ENCODE measurements around the gene TBC1D22A. TPM values are rescaled to one million over a fixed set of nuclear protein-coding genes. Genes with fewer than 3 reads are reported as not detected.
A peak's percentile ranks its signal among the peaks of the same experiment; 100 is the strongest.

Gene TBC1D22A
- total RNA-seq, 1 donor from 2014 or later, result 34.1 TPM

DNA sequence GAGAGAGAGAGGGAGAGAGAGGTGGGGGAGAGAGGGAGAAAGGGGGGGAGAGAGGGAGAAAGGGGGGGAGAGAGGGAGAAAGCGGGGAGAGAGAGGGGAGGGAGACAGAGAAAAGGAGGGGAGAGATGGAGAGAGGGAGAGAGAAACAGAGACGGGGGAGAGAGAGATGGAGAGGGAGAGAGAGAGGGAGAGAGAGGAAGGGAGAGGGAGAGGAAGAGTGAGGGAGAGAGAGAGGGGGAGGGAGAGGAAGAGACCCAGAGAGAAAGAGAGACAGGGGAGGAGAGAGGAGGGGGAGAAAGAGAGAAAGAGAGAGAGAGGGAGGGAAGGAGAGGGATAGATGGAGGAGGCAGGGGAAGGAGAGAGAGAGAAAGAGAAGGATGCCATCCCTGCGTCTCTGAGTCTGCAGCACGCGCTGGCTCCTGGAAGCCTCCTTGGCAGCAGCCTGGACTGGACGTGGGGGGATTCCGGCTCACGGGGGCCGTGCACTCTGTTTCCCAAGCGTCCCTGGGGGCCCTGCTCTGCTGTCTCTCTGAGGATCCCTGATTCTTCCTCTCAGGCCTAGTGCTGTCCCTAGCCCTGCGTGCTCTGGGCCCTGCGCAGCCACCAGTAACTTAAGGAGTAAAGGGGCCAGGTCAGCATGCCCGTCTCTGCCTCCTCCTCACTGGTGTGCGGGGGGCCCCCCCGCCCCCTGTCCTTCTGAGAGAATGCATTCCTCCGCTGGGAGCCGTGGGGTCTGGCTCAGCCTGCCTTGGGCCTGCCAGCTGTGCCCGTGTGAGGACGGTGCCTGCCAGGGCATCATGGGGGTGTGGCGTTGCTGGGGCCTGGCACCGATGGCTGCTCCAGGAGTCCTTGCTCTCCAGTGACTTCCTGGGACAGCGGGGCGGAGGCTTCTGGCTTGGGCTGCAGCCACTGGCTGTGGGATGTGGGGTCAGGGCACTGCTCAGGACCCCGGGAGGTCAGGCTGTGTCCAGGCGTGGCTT is 429.5 kb downstream of the TBC1D22A start:
- peak; percentile 31 to 48 for ATAC-seq
- no peak for TF ChIP-seq CTCF (IDR thresholded peaks at IDR 0.05)
- H3K36me3 ChIP-seq, result no peaks in the 10 kb centered on the region
- H3K27me3 ChIP-seq (ENCODE audit: low read depth), result no peaks in the 10 kb centered on the region
- H3K4me1 ChIP-seq, result no peaks in the 10 kb centered on the region
- H3K9me3 ChIP-seq, result no peaks in the 10 kb centered on the region
- intact Hi-C loops (cut with DNase I), result no loop called here
- DNase-seq, result peak; percentile 42
- no peak overlapping the region for H3K4me3 ChIP-seq
- no peak overlapping the region for H3K27ac ChIP-seq

DNA sequence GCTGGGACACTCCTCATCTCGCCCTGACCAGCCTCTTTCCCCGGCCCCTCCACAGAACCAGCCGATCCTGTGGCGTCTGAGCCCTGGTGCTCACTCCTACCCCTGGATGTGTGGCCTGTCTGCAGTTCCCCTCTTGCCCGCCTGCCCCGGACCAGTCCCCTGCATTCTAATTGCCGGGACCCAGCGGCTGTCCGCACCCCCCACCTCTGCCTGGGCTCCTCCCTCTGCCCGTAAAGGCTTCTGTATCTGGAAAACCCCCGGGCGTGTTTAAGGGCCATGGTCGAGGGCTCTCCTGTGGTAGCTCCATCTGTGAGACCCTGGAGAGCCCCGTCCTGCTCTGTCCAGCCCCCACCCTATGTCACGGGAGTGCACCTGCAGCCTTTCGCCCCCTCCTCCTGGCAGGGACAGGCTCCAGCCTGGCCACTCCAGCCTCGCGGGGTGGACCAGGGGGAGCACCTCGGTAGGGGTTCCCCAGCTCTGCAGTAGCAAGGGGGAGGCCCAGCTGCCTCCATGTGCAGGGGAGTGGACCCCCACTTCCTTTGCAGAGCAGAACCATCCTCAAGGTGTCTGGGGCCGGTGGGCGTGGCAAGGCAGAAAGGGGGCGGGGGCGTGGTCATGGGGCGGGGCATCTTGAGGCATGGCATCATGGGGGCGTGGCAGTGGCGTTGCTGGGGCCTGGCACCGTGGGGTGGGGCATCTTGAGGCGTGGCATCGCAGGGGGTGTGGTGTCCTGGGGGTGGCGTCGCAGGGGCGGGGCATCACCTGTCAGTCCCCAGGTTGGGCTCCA is 430.4 kb downstream of the TBC1D22A start:
- no peak for TF ChIP-seq CTCF (IDR thresholded peaks at IDR 0.05)
- Histone ChIP-seq H3K27ac (no peak overlapping the region), H3K4me1 (no peaks in the 10 kb centered on the region), H3K36me3 (no peaks in the 10 kb centered on the region), H3K27me3 (ENCODE audit: low read depth) (no peaks in the 10 kb centered on the region), H3K4me3 (no peak overlapping the region), H3K9me3 (no peaks in the 10 kb centered on the region)
- intact Hi-C loops (cut with DNase I), result no loop called here
- DNase-seq, result peak; percentile 51
- peak; percentile 43 to 69 for ATAC-seq

GRCh38 chr22:47193606-47194329 is 431.3 kb downstream of the TBC1D22A start:
- Histone ChIP-seq H3K27ac (no peak overlapping the region), H3K27me3 (ENCODE audit: low read depth) (no peaks in the 10 kb centered on the region), H3K4me1 (no peaks in the 10 kb centered on the region), H3K9me3 (no peaks in the 10 kb centered on the region), H3K36me3 (no peaks in the 10 kb centered on the region), H3K4me3 (no peak overlapping the region)
- intact Hi-C loops (cut with DNase I), result no loop called here
- no peak for TF ChIP-seq CTCF (IDR thresholded peaks at IDR 0.05)
- DNase-seq (peak; percentile 20), ATAC-seq (no peak)

GRCh38 chr22:47194476-47195155 is 432.2 kb downstream of the TBC1D22A start:
- DNase-seq (peak; percentile 10), ATAC-seq (no peak)
- Histone ChIP-seq H3K27me3 (ENCODE audit: low read depth) (no peaks in the 10 kb centered on the region), H3K9me3 (no peaks in the 10 kb centered on the region), H3K4me3 (no peak overlapping the region), H3K36me3 (no peaks in the 10 kb centered on the region), H3K27ac (no peak overlapping the region), H3K4me1 (no peaks in the 10 kb centered on the region)
- TF ChIP-seq CTCF (IDR thresholded peaks at IDR 0.05), result no peak
- intact Hi-C loops (cut with DNase I), result no loop called here

DNA sequence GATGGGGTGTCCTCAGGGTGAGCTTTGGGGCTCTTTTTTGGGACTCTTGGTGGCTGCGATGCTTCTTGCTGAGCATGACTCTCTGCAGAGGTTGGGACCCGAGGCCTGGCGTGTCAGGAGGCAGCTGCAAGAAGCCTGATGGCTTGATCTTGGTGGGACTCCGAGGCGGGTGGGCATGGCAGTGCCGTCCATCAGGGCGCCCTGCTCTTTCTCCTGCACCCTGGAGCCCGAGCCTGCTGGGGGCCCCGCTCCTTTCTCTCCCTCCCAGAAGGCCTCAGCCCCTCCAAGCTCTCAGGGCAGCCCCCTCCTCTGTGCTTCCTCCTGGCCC is 432.7 kb downstream of the TBC1D22A start:
- DNase-seq (peak; percentile 36), ATAC-seq (no peak)
- Histone ChIP-seq H3K27me3 (ENCODE audit: low read depth) (no peaks in the 10 kb centered on the region), H3K9me3 (no peaks in the 10 kb centered on the region), H3K36me3 (no peaks in the 10 kb centered on the region), H3K4me3 (no peak overlapping the region), H3K4me1 (no peaks in the 10 kb centered on the region), H3K27ac (no peak overlapping the region)
- no peak for TF ChIP-seq CTCF (IDR thresholded peaks at IDR 0.05)
- intact Hi-C loops (cut with DNase I), result no loop called here

Measured in lower lobe of right lung (tissue), 2 donors.